IMR-90 (cell line): ENCODE measurements around the gene AKR1C8. TPM values are rescaled to one million over a fixed set of nuclear protein-coding genes. Genes with fewer than 3 reads are reported as not detected.

Experiments used
- ATAC-seq: fragments of 200-7000 bp; cut with Tn5 transposase; 2 replicates; pipeline ENCODE4 v1.9.1; 2020; ENCODE audit warnings: low read depth, mild to moderate bottlenecking, moderate library complexity
- Bru-seq: library from RNA; stranded (reverse); fragments of 400-500 nt; gene quantifications from one replicate; lab custom pipeline; 2021; lab: Mats Ljungman, UMichigan
- BruChase-seq, 2 experiments: library from RNA; stranded (reverse); fragments of 400-500 nt; gene quantifications; one replicate each; lab custom pipeline; 2021; lab: Mats Ljungman, UMichigan
- BruUV-seq: library from RNA; stranded (reverse); fragments of 400-500 nt; replicated peaks from 2 replicates; lab custom pipeline; 2021; lab: Mats Ljungman, UMichigan
- CTCF ChIA-PET: fragments of 300-600 bp; formaldehyde crosslinking; extraction: SDS; loops from one replicate; lab custom pipeline; 2021; ENCODE audit warnings: antibody characterized with exemption; lab: Yijun Ruan, JAX
- POLR2A ChIA-PET: fragments of 300-600 bp; sonication (Branson Sonifier 250); formaldehyde crosslinking; loops from one replicate; lab custom pipeline; 2022; ENCODE audit warnings: antibody characterized with exemption; ENCODE audit not compliant: unreplicated experiment; lab: Charles Lee
- DNase-seq: peaks from one replicate; pipeline ENCODE4 v3.0.0; 2013
- H2AFZ ChIP-seq: replicated peaks from 2 replicates; pipeline ENCODE3; 2013; ENCODE audit warnings: low read length, mild to moderate bottlenecking; ENCODE audit not compliant: poor library complexity
- H2AK5ac ChIP-seq: 2 replicates; pipeline ENCODE4 v1.6.1; 2013; ENCODE audit warnings: low read depth, low read length, inconsistent platforms
- H2AK9ac ChIP-seq: replicated peaks from 2 replicates; pipeline ENCODE3; 2013; ENCODE audit warnings: mild to moderate bottlenecking, low read depth, low read length, moderate library complexity; ENCODE audit not compliant: poor library complexity
- H2BK120ac ChIP-seq: 2 replicates; pipeline ENCODE4 v1.6.1; 2013; ENCODE audit warnings: low read depth, low read length, inconsistent platforms
- H2BK15ac ChIP-seq: 3 replicates; pipeline ENCODE4 v1.6.1; 2013; ENCODE audit warnings: low read depth, low read length, inconsistent platforms
- H2BK20ac ChIP-seq: 2 replicates; pipeline ENCODE4 v1.6.1; 2013; ENCODE audit warnings: low read depth, mild to moderate bottlenecking, inconsistent platforms, low read length, moderate library complexity
- H2BK5ac ChIP-seq: 2 replicates; pipeline ENCODE4 v1.6.1; 2013; ENCODE audit warnings: mild to moderate bottlenecking, low read depth, low read length, inconsistent platforms; ENCODE audit not compliant: poor library complexity, severe bottlenecking
- H3K14ac ChIP-seq: replicated peaks from 2 replicates; pipeline ENCODE4 v1.6.1; 2013; ENCODE audit warnings: low read depth, low read length, inconsistent platforms
- H3K18ac ChIP-seq: 2 replicates; pipeline ENCODE4 v1.6.1; 2013; ENCODE audit warnings: low read depth, low read length, control low read depth
- H3K23ac ChIP-seq: 2 replicates; pipeline ENCODE4 v1.6.1; 2013; ENCODE audit warnings: low read depth, low read length, inconsistent platforms
- H3K27ac ChIP-seq: 2 replicates; pipeline ENCODE4 v1.5.1; 2013; ENCODE audit warnings: mild to moderate bottlenecking, control low read depth, low read length; ENCODE audit not compliant: insufficient read depth
- H3K27me3 ChIP-seq: 2 replicates; pipeline ENCODE4 v1.6.1; 2013; ENCODE audit warnings: low read length; ENCODE audit not compliant: control insufficient read depth, insufficient read depth
- H3K36me3 ChIP-seq: 2 replicates; pipeline ENCODE4 v1.6.1; 2013; ENCODE audit warnings: low read length, mixed read lengths; ENCODE audit not compliant: control insufficient read depth, insufficient read depth
- H3K4ac ChIP-seq: 2 replicates; pipeline ENCODE4 v1.6.1; 2013; ENCODE audit warnings: low read depth, low read length, inconsistent platforms
- H3K4me1 ChIP-seq: 2 replicates; pipeline ENCODE4 v1.6.1; 2013; ENCODE audit warnings: low read length, mixed read lengths; ENCODE audit not compliant: control insufficient read depth, insufficient read depth
- H3K4me2 ChIP-seq: 2 replicates; pipeline ENCODE4 v1.6.1; 2013; ENCODE audit warnings: low read depth, mild to moderate bottlenecking, control low read depth, low read length, moderate library complexity
- H3K4me3 ChIP-seq: 2 replicates; pipeline ENCODE4 v1.5.1; 2013; ENCODE audit warnings: low read depth, mild to moderate bottlenecking, control low read depth, low read length, moderate library complexity; ENCODE audit not compliant: insufficient read depth
- H3K56ac ChIP-seq: 2 replicates; pipeline ENCODE4 v1.6.1; 2013; ENCODE audit warnings: low read length, inconsistent platforms; ENCODE audit not compliant: insufficient read depth; ENCODE audit errors: extremely low read depth
- H3K79me1 ChIP-seq, 2 experiments: 2 replicates each; pipeline ENCODE4 v1.6.1; 2013; ENCODE audit warnings: low read length in 2 of 2, inconsistent platforms in 1 of 2, low read depth in 1 of 2
- H3K9ac ChIP-seq: 2 replicates; pipeline ENCODE4 v1.6.1; 2013; ENCODE audit warnings: low read depth, low read length, control low read depth
- H3K9me1 ChIP-seq: 2 replicates; pipeline ENCODE4 v1.6.1; 2013; ENCODE audit warnings: low read length, inconsistent platforms; ENCODE audit not compliant: insufficient read depth
- H3K9me3 ChIP-seq: 2 replicates; pipeline ENCODE4 v1.6.1; 2013; ENCODE audit warnings: low read length; ENCODE audit not compliant: control insufficient read depth, insufficient read depth
- H4K20me1 ChIP-seq: 2 replicates; pipeline ENCODE4 v1.6.1; 2013; ENCODE audit warnings: low read length, inconsistent platforms; ENCODE audit not compliant: insufficient read depth
- H4K5ac ChIP-seq: 2 replicates; pipeline ENCODE4 v1.6.1; 2013; ENCODE audit warnings: mild to moderate bottlenecking, low read depth, low read length, control low read depth
- H4K8ac ChIP-seq, 2 experiments: 2 replicates each; pipeline ENCODE4 v1.6.1; 2013; ENCODE audit warnings: low read depth in 2 of 2, low read length in 2 of 2, control low read depth in 1 of 2, inconsistent platforms in 1 of 2
- H4K91ac ChIP-seq: 2 replicates; pipeline ENCODE4 v1.6.1; 2013; ENCODE audit warnings: low read depth, low read length, inconsistent platforms; ENCODE audit not compliant: insufficient read depth
- FOS ChIP-seq: fragments of 150-350 bp; IDR thresholded peaks from 2 replicates; pipeline ENCODE4 v1.6.1; 2016; ENCODE audit warnings: low read depth, low read length
- MAFK ChIP-seq: IDR thresholded peaks from 2 replicates; pipeline ENCODE4 v1.6.1; 2012; ENCODE audit warnings: low read depth, low read length, improper control_type of control experiment
- MAZ ChIP-seq: IDR thresholded peaks from 2 replicates; pipeline ENCODE4 v1.6.1; 2012; ENCODE audit warnings: low read depth, mild to moderate bottlenecking, low read length, improper control_type of control experiment, moderate library complexity, borderline replicate concordance
- NFE2L2 ChIP-seq: fragments of 150-350 bp; IDR thresholded peaks from 2 replicates; pipeline ENCODE4 v1.6.1; 2016; ENCODE audit warnings: low read depth, mild to moderate bottlenecking, low read length
- POLR2A ChIP-seq: IDR thresholded peaks from 2 replicates; pipeline ENCODE4 v1.6.1; 2012; ENCODE audit warnings: mild to moderate bottlenecking, low read depth, low read length
- RAD21 ChIP-seq: IDR thresholded peaks from 2 replicates; pipeline ENCODE4 v1.6.1; 2012; ENCODE audit warnings: low read length, improper control_type of control experiment
- RFX5 ChIP-seq: IDR thresholded peaks from 2 replicates; pipeline ENCODE4 v1.8.0; 2012; ENCODE audit warnings: low read depth, mild to moderate bottlenecking, low read length, moderate library complexity
- SMC3 ChIP-seq: fragments of 150-350 bp; IDR thresholded peaks from 2 replicates; pipeline ENCODE4 v1.6.1; 2016; ENCODE audit warnings: low read depth, mild to moderate bottlenecking, antibody characterized with exemption, low read length, moderate library complexity
- whole genome bisulfite sequencing, 2 experiments: methylation state at CpG; one replicate each; pipeline versions ENCODE4 v1.1.5 to v1.1.7; 2013; ENCODE audit warnings: missing lambda C conversion rate in 2 of 2; ENCODE audit not compliant: insufficient read length in 1 of 2; ENCODE audit errors: extremely low coverage in 2 of 2; 5-methylcytosine and 5-hydroxymethylcytosine counted together
- dilution Hi-C: fragments of 300-500 bp; cut with HindIII; formaldehyde crosslinking; loops from one replicate; pipeline ENCODE4 v1.14.3; 2018; ENCODE audit warnings: low sequenced_read_pairs; ENCODE audit not compliant: unreplicated experiment
- in situ Hi-C: fragments of 300-500 bp; cut with MboI; formaldehyde crosslinking; loops from 3 replicates; pipeline ENCODE4 v1.14.3; 2019; ENCODE audit warnings: low sequenced_read_pairs, inconsistent platforms, mixed read lengths
- intact Hi-C: fragments of 100-400 bp; cut with micrococcal nuclease; formaldehyde crosslinking; loops from 2 replicates; pipeline ENCODE4 v1.10.0; 2022
- long read RNA-seq: library from polyadenylated mRNA; unstranded; transcript quantifications from one replicate; pipeline ENCODE4 v2.0.0, GENCODE V29; 2021; ENCODE audit not compliant: unreplicated experiment
- polyA plus RNA-seq, 3 experiments: library from polyadenylated mRNA; depleted of rRNA; stranded (reverse); fragments of >200 nt; gene quantifications; 2 replicates each; pipeline ENCODE4 v1.2.3, GENCODE V29; 2012; ENCODE audit warnings: low replicate concordance in 1 of 3
- total RNA-seq: library from RNA; depleted of rRNA; stranded (reverse); fragments of >200 nt; gene quantifications from 2 replicates; pipeline ENCODE4 v1.2.3, GENCODE V29; 2012; rRNA removed
- TF ChIP-seq, protein P1 (sequence below): fragments of 150-350 bp; IDR thresholded peaks from 2 replicates; pipeline ENCODE4 v1.6.1; 2017; ENCODE audit warnings: mild to moderate bottlenecking, antibody characterized with exemption, low read length, low read depth
- TF ChIP-seq, protein P2 (sequence below): fragments of 150-350 bp; IDR thresholded peaks from 2 replicates; pipeline ENCODE4 v1.6.1; 2016; ENCODE audit warnings: low read depth, mild to moderate bottlenecking, low read length, moderate library complexity, borderline replicate concordance

AKR1C8 gene
- total RNA-seq, result not detected in 2 replicates
- polyA plus RNA-seq (2012; rRNA removed), result not detected in 2 replicates
- polyA plus RNA-seq (2012; cell fraction: cytosol; rRNA removed), result not detected in 2 replicates
- polyA plus RNA-seq (2012; cell fraction: nucleus; rRNA removed; ENCODE audit: low replicate concordance), result not detected in 2 replicates
- Bru-seq, nascent RNA, result not detected
- percentile 7 among the genes with signal in this experiment for BruChase-seq, experiment 1, labeled RNA remaining after a 6-hour chase
- BruChase-seq, experiment 2, labeled RNA remaining after a 2-hour chase, result percentile 10 among the genes with signal in this experiment
- long read RNA-seq, result 0 reads

DNA sequence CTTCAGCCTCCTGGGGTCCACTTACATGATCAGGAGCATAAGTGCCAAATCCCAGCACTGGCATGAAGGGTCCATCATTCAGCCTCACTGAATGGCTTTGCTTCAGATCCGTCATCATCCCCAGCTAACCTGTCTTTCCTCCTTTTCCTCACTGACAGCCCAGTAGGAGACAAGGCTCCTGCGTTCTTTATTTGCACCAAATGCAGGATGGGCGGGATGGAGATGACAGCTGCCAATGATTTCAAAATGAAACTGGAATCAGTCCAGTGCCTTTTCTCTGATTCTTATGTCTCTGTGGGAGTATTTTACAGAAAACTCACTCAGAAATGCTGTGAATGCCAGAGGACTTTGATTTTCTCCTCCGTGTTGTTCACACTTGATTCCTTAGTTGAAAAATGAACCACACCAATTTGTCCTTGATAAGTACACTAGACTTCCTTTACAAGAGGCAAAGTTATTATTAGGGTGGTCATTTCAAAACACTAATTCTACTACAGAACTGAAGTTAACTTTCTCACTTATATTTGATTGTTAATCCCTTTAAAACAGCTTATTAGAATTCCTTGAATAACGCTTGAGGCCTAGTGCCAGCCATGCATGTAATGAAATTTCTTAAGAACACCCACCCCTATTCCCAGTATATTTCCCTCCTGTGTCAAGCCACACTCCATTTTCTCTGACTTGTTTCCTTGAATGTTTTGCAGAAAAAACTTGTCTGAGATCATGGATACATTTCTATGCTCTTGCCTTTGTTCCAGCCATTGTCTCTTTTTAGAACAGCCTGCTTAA lies at the start of gene AKR1C8:
Gene AKR1C8 (minus strand): TSS at position 164 of the 789 bp plus-strand sequence. CDS start 46 bp downstream, at position 118.
- in situ Hi-C loops (no loop called here), intact Hi-C loops (no loop called here), dilution Hi-C loops (no loop called here)
- H2BK20ac ChIP-seq, result no peak within 1 kb of the TSS
- H3K4me2 ChIP-seq, result no peak within 1 kb of the TSS
- no peaks in the 10 kb centered on the region for H3K79me1 ChIP-seq
- H3K4me1 ChIP-seq, result no peaks in the 10 kb centered on the region
- H3K36me3 ChIP-seq, result no peaks in the 10 kb centered on the region
- no peak within 1 kb of the TSS for H2BK120ac ChIP-seq
- no peaks in the 10 kb centered on the region for H4K20me1 ChIP-seq
- no peak within 1 kb of the TSS for H3K56ac ChIP-seq
- H2AK5ac ChIP-seq, result no peak within 1 kb of the TSS
- no peak within 1 kb of the TSS for H4K8ac ChIP-seq
- CTCF ChIA-PET, result no interaction called here
- H3K27ac ChIP-seq, result no peak within 1 kb of the TSS
- DNase-seq, result no peak
- H2BK5ac ChIP-seq, result no peak within 1 kb of the TSS
- BruUV-seq, result no TSS peak
- H2BK15ac ChIP-seq, result no peak within 1 kb of the TSS
- no peak within 1 kb of the TSS for H4K5ac ChIP-seq
- no peak within 1 kb of the TSS for H2AFZ ChIP-seq
- H4K91ac ChIP-seq, result no peak within 1 kb of the TSS
- H2AK9ac ChIP-seq, result no peak within 1 kb of the TSS
- H3K9me1 ChIP-seq, result no peaks in the 10 kb centered on the region
- H3K23ac ChIP-seq, result no peak within 1 kb of the TSS
- no peak for ATAC-seq
- TF ChIP-seq RAD21 (no peak), SMC3 (no peak), MAZ (no peak), POLR2A (no peak), FOS (no peak), MAFK (no peak), RFX5 (no peak), NFE2L2 (no peak)
- TF ChIP-seq, protein P1, sequence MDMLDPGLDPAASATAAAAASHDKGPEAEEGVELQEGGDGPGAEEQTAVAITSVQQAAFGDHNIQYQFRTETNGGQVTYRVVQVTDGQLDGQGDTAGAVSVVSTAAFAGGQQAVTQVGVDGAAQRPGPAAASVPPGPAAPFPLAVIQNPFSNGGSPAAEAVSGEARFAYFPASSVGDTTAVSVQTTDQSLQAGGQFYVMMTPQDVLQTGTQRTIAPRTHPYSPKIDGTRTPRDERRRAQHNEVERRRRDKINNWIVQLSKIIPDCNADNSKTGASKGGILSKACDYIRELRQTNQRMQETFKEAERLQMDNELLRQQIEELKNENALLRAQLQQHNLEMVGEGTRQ, result no peak
- TF ChIP-seq, protein P2, sequence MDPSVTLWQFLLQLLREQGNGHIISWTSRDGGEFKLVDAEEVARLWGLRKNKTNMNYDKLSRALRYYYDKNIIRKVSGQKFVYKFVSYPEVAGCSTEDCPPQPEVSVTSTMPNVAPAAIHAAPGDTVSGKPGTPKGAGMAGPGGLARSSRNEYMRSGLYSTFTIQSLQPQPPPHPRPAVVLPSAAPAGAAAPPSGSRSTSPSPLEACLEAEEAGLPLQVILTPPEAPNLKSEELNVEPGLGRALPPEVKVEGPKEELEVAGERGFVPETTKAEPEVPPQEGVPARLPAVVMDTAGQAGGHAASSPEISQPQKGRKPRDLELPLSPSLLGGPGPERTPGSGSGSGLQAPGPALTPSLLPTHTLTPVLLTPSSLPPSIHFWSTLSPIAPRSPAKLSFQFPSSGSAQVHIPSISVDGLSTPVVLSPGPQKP, result no peak
- H3K4ac ChIP-seq, result no peak within 1 kb of the TSS
- POLR2A ChIA-PET, result no interaction called here
- H3K9me3 ChIP-seq, result no peaks in the 10 kb centered on the region
- WGBS, 2 experiments, result no CpG with 5 or more reads among the region's 5 CpGs
- H3K27me3 ChIP-seq, result no peaks in the 10 kb centered on the region
- H3K4me3 ChIP-seq, result no peak within 1 kb of the TSS
- no peak within 1 kb of the TSS for H3K14ac ChIP-seq
- no peak within 1 kb of the TSS for H3K18ac ChIP-seq
- H3K9ac ChIP-seq, result no peak within 1 kb of the TSS
